OCI-LY7 (cell line): ENCODE measurements around the gene TPCN2. TPM values are rescaled to one million over a fixed set of nuclear protein-coding genes. Genes with fewer than 3 reads are reported as not detected.

Source experiments
- BruUV-seq: library from RNA; stranded (reverse); fragments of 400-500 nt; replicated peaks from 2 replicates; lab custom pipeline; 2021; lab: Mats Ljungman, UMichigan
- CTCF ChIA-PET: fragments of 300-600 bp; sonication (Branson Sonifier 250); formaldehyde crosslinking; loops from one replicate; lab custom pipeline; 2022; ENCODE audit warnings: antibody characterized with exemption; ENCODE audit not compliant: unreplicated experiment; lab: Charles Lee
- POLR2A ChIA-PET: fragments of 300-600 bp; sonication (Branson Sonifier 250); formaldehyde crosslinking; loops from one replicate; lab custom pipeline; 2022; ENCODE audit warnings: antibody characterized with exemption; lab: Charles Lee
- DNase-seq: peaks from one replicate; pipeline ENCODE4 v3.0.0-alpha.2; 2015; ENCODE audit warnings: low spot score
- H2AFZ ChIP-seq: fragments of 200-600 bp; sonication (generic), shearing (Covaris generic); 2 replicates; pipeline ENCODE4 v1.6.1; 2014; ENCODE audit warnings: mild to moderate bottlenecking, antibody characterized with exemption, low read length, moderate library complexity
- H3K27ac ChIP-seq: fragments of 200-600 bp; sonication (generic); 2 replicates; pipeline ENCODE4 v1.5.1; 2014; ENCODE audit warnings: mixed run types, low read depth, mild to moderate bottlenecking, moderate library complexity, low read length, inconsistent platforms; ENCODE audit not compliant: poor library complexity, severe bottlenecking
- H3K36me3 ChIP-seq: fragments of 200-600 bp; sonication (generic); 2 replicates; pipeline ENCODE4 v1.6.1; 2014; ENCODE audit warnings: mild to moderate bottlenecking, antibody characterized with exemption, low read length, moderate library complexity, mixed read lengths; ENCODE audit not compliant: insufficient read depth
- H3K4me1 ChIP-seq: fragments of 200-600 bp; sonication (generic); 2 replicates; pipeline ENCODE4 v1.5.1; 2014; ENCODE audit warnings: mild to moderate bottlenecking, low read length; ENCODE audit not compliant: insufficient read depth, poor library complexity, severe bottlenecking
- H3K4me2 ChIP-seq: fragments of 200-600 bp; sonication (generic); 2 replicates; pipeline ENCODE4 v1.6.1; 2014; ENCODE audit warnings: mild to moderate bottlenecking, low read length
- H3K4me3 ChIP-seq: fragments of 200-600 bp; sonication (generic); 2 replicates; pipeline ENCODE4 v1.5.1; 2014; ENCODE audit warnings: mild to moderate bottlenecking, low read depth, low read length; ENCODE audit not compliant: poor library complexity, severe bottlenecking
- H3K79me2 ChIP-seq: fragments of 200-600 bp; sonication (generic); 2 replicates; pipeline ENCODE4 v1.6.1; 2016; ENCODE audit warnings: low read depth, mild to moderate bottlenecking, low read length, moderate library complexity, mixed read lengths; ENCODE audit not compliant: insufficient read depth
- H3K9me2 ChIP-seq: fragments of 200-600 bp; sonication (generic); 2 replicates; pipeline ENCODE4 v1.6.1; 2016; ENCODE audit warnings: mild to moderate bottlenecking, low read length, mixed read lengths; ENCODE audit not compliant: insufficient read depth
- H3K9me3 ChIP-seq: fragments of 200-600 bp; sonication (generic); 2 replicates; pipeline ENCODE4 v1.6.1; 2014; ENCODE audit warnings: mild to moderate bottlenecking, mixed run types, low read length, mixed read lengths
- H4K20me1 ChIP-seq: fragments of 200-600 bp; sonication (generic); 2 replicates; pipeline ENCODE4 v1.6.1; 2014; ENCODE audit warnings: mild to moderate bottlenecking, antibody characterized with exemption, low read length, moderate library complexity, mixed read lengths; ENCODE audit not compliant: insufficient read depth
- CTCF ChIP-seq: fragments of 200-600 bp; sonication (generic); conservative IDR thresholded peaks from 2 replicates; pipeline ENCODE4 v1.5.1; 2014; ENCODE audit warnings: mild to moderate bottlenecking, antibody characterized with exemption, low read length, moderate library complexity, mixed read lengths
- EZH2phosphoT487 ChIP-seq: fragments of 200-600 bp; sonication (generic); IDR thresholded peaks from 2 replicates; pipeline ENCODE4 v1.6.1; 2018; ENCODE audit warnings: low read depth, borderline replicate concordance, mild to moderate bottlenecking, mixed run types, antibody characterized with exemption, low read length, moderate library complexity, mixed read lengths
- intact Hi-C: fragments of 100-400 bp; cut with micrococcal nuclease; formaldehyde crosslinking; loops from one replicate; pipeline ENCODE4 v1.10.0; 2022; ENCODE audit not compliant: unreplicated experiment
- total RNA-seq, 2 experiments: library from RNA; depleted of rRNA in 1 of 2; stranded (reverse); fragments of >200 nt in 1 of 2; shearing (Covaris generic) in 1 of 2; gene quantifications; 2 replicates each; pipeline ENCODE4 v1.2.3, GENCODE V29; 2014 to 2022

TPCN2 gene
- total RNA-seq, 2 experiments from 2014 or later, result 21.5 to 65.2 TPM

DNA sequence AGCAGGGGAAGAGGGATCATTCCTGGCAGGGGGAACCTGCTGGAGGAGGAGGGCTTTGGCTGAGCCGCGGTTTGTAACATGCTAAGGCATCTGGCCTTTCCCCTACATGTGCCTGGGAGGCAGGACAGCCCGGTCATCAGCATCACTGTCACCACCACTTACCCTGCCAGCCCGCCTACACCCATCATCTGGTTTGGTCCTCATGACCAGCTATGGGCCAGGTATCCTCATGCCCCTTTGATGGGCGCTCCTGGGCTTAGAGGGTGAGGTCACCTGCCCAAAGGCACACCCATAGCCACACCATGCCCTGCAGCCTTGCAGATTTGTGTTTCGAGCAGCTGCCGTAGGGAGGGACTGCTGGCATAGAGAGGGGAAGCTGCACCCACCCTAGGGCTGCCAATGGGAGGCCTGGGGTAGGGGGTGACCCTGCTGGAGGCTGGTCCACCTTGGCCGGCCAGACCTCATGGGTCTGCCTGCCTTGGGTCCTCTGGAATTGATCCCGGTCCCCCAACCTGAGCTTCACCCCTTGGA lies 38.3 kb upstream of the TPCN2 start:
- intact Hi-C loops, result no loop called here
- BruUV-seq, result no TSS peak
- Histone ChIP-seq H3K27ac (no peak overlapping the region), H3K4me1 (peaks cover 6% of the 10 kb centered on the region), H3K9me2 (no peaks in the 10 kb centered on the region), H4K20me1 (no peaks in the 10 kb centered on the region), H2AFZ (peak overlapping the region; percentile 34; the same call in 1 of the 2 replicates), H3K9me3 (no peaks in the 10 kb centered on the region), H3K4me3 (no peak overlapping the region), H3K36me3 (no peaks in the 10 kb centered on the region), H3K4me2 (peak overlapping the region; percentile 36), H3K79me2 (no peaks in the 10 kb centered on the region)
- ChIA-PET CTCF (no interaction called here), POLR2A (interaction anchor here (0.7 kb wide), 1 partner anchor 10 kb away, joined by 3 read pairs; no protein-coding TSS in a partner anchor)
- TF ChIP-seq EZH2phosphoT487, result no peak
- TF ChIP-seq CTCF, result no peak
- no peak for DNase-seq

DNA sequence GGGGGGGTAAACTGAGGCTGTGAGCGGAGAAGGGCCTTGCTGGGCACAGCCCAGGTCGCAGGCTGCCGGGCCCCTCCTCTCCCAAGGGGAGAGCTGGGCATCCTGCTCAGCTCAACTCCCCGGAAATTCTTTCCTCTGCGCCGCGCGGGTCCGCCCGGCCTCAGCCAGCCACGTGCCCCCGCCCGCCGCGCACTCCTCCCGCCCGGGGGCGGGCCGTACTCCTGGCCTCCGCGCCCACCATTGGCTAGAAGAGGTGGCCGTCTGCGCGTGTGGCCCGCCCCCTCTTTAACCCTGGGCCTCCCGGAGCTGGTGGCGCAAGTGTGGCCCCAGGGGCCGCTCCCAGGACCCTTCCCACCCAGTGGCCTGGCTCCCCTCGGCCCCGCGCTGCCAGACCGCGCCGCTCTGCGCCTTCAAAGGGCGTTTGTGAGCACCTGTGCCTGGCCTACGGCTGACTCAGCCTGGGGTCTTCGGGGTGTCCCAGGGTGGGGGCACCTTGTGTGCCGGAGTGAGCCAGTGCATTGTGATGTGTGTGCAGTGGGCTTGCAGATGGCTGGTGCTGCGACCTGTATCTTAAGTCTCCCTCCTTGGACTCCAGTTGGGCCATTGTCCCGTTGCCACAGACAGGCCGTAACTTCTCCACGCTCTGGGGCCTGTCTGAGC lies 37.6 kb upstream of the TPCN2 start:
- peak; percentile 34 for DNase-seq
- no peaks in the 10 kb centered on the region for H3K9me3 ChIP-seq
- TF ChIP-seq EZH2phosphoT487 (no peak), CTCF (no peak)
- peak overlapping the region; percentile 34; the same call in 1 of the 2 replicates for H2AFZ ChIP-seq
- H3K4me2 ChIP-seq, result peak overlapping the region; percentile 36
- H4K20me1 ChIP-seq, result no peaks in the 10 kb centered on the region
- intact Hi-C loops, result no loop called here
- no peaks in the 10 kb centered on the region for H3K36me3 ChIP-seq
- peaks cover 6% of the 10 kb centered on the region for H3K4me1 ChIP-seq
- no peaks in the 10 kb centered on the region for H3K79me2 ChIP-seq
- no TSS peak for BruUV-seq
- H3K9me2 ChIP-seq, result no peaks in the 10 kb centered on the region
- ChIA-PET CTCF (no interaction called here), POLR2A (interaction anchor here (0.7 kb wide), 1 partner anchor 11 kb away, joined by 3 read pairs; no protein-coding TSS in a partner anchor)
- no peak overlapping the region for H3K27ac ChIP-seq
- no peak overlapping the region for H3K4me3 ChIP-seq

- H2AFZ ChIP-seq, result no peak overlapping the region
Measured at GRCh38 chr11:69011624-69012091, 37.1 kb upstream of the TPCN2 start.

More at GRCh38 chr11:69011624-69012091, 37.1 kb upstream of the TPCN2 start:
- CTCF ChIA-PET, result interaction anchor here (0.6 kb wide), 1 partner anchor 124 kb away, joined by 3 read pairs; no protein-coding TSS in a partner anchor
- Histone ChIP-seq H3K27ac (no peak overlapping the region), H3K9me2 (no peaks in the 10 kb centered on the region), H3K4me2 (no peak overlapping the region), H3K4me3 (no peak overlapping the region), H3K4me1 (peaks cover 6% of the 10 kb centered on the region), H4K20me1 (no peaks in the 10 kb centered on the region), H3K36me3 (no peaks in the 10 kb centered on the region), H3K9me3 (no peaks in the 10 kb centered on the region), H3K79me2 (no peaks in the 10 kb centered on the region)
- TF ChIP-seq CTCF (no peak), EZH2phosphoT487 (no peak)
- DNase-seq, result no peak
- POLR2A ChIA-PET, result no interaction called here
- intact Hi-C loops, result no loop called here
- BruUV-seq, result no TSS peak
